Gastroesophageal sphincter (tissue), 4 donors: ENCODE measurements around the gene HIGD2A. TPM values are rescaled to one million over a fixed set of nuclear protein-coding genes. Genes with fewer than 3 reads are reported as not detected.
A peak's percentile ranks its signal among the peaks of the same experiment; 100 is the strongest.

Experiments
- ATAC-seq: fragments of 150-250 bp; one replicate; pipeline ENCODE4 v1.9.1; 2016; ENCODE audit warnings: mild to moderate bottlenecking, moderate library complexity
- H3K27ac ChIP-seq, 4 donors: fragments of 200-600 bp; sonication (generic) in 3 of 4; 1 replicate in 3 of 4; 2 replicates in 1 of 4; pipeline ENCODE4 v1.5.1; 2016 to 2019
- H3K27me3 ChIP-seq: fragments of 200-600 bp; sonication (generic); one replicate; pipeline ENCODE4 v1.5.1; 2019
- H3K36me3 ChIP-seq, 2 donors: fragments of 200-600 bp; sonication (generic); one replicate each; pipeline ENCODE4 v1.5.1; 2019; ENCODE audit warnings: control low read depth in 1 of 2
- H3K4me1 ChIP-seq, 3 donors: fragments of 200-600 bp; sonication (generic); 1 replicate in 2 of 3; 2 replicates in 1 of 3; pipeline ENCODE4 v1.5.1; 2016 to 2019; ENCODE audit warnings: control low read depth in 2 of 3
- H3K4me3 ChIP-seq, 2 donors: fragments of 200-600 bp; sonication (generic); one replicate each; pipeline ENCODE4 v1.5.1; 2019; ENCODE audit warnings: mild to moderate bottlenecking in 1 of 2, moderate library complexity in 1 of 2
- H3K9me3 ChIP-seq, 3 donors: fragments of 200-600 bp; sonication (generic); one replicate each; pipeline ENCODE4 v1.5.1; 2017 to 2019; ENCODE audit warnings: control low read depth in 2 of 3
- CTCF ChIP-seq, 4 experiments: fragments of 200-600 bp in 2 of 4; fragments of 450-650 bp in 2 of 4; sonication (generic) in 1 of 4; IDR thresholded peaks; one replicate each; pipeline ENCODE4 v1.5.1; 2017 to 2019; ENCODE audit warnings: antibody characterized with exemption in 4 of 4, mild to moderate bottlenecking in 2 of 4, moderate library complexity in 2 of 4
- EP300 ChIP-seq: sonication (generic); formaldehyde crosslinking; IDR thresholded peaks from one replicate; pipeline ENCODE4 v1.6.1; 2017; ENCODE audit warnings: antibody characterized with exemption, mild to moderate bottlenecking
- POLR2A ChIP-seq, 2 donors: fragments of 450-650 bp; IDR thresholded peaks; one replicate each; pipeline ENCODE4 v1.6.1; 2017; ENCODE audit warnings: antibody characterized with exemption in 2 of 2, mild to moderate bottlenecking in 2 of 2, moderate library complexity in 1 of 2
- POLR2AphosphoS5 ChIP-seq: sonication (generic); formaldehyde crosslinking; IDR thresholded peaks from one replicate; pipeline ENCODE4 v1.6.1; 2017; ENCODE audit warnings: antibody characterized with exemption
- WGBS, 2 donors: methylation state at CpG; one replicate each; pipeline ENCODE4 v1.1.5; 2018; ENCODE audit warnings: low coverage in 1 of 2; 5-methylcytosine and 5-hydroxymethylcytosine counted together
- total RNA-seq, 4 donors: library from RNA; depleted of rRNA; stranded (reverse); fragments of >200 nt; gene quantifications; one replicate each; pipeline ENCODE4 v1.1.0, GENCODE V29; 2016

The HIGD2A gene
- total RNA-seq, 4 donors from 2014 or later, result 87.1 to 190 (median 157) TPM

GRCh38 chr5:176410486-176411180, 22.1 kb downstream of the HIGD2A start:
- Histone ChIP-seq H3K27me3 (no peaks in the 10 kb centered on the region), H3K9me3 (no peaks in the 10 kb centered on the region), H3K27ac (no peak overlapping the region), H3K36me3 (peaks cover 0 to 56% of the 10 kb centered on the region in 2 donors), H3K4me3 (no peak overlapping the region), H3K4me1 (peaks cover 0 to 70% (median 28%) of the 10 kb centered on the region in 3 donors)
- ATAC-seq, result no peak
- WGBS, 2 donors, result 60 to 100% methylated on average over 1 of the region's 5 CpGs
- TF ChIP-seq CTCF (IDR thresholded peaks at IDR 0.05) (no peak), EP300 (no peak), POLR2AphosphoS5 (no peak), POLR2A (IDR thresholded peaks at IDR 0.05) (no peak)

DNA sequence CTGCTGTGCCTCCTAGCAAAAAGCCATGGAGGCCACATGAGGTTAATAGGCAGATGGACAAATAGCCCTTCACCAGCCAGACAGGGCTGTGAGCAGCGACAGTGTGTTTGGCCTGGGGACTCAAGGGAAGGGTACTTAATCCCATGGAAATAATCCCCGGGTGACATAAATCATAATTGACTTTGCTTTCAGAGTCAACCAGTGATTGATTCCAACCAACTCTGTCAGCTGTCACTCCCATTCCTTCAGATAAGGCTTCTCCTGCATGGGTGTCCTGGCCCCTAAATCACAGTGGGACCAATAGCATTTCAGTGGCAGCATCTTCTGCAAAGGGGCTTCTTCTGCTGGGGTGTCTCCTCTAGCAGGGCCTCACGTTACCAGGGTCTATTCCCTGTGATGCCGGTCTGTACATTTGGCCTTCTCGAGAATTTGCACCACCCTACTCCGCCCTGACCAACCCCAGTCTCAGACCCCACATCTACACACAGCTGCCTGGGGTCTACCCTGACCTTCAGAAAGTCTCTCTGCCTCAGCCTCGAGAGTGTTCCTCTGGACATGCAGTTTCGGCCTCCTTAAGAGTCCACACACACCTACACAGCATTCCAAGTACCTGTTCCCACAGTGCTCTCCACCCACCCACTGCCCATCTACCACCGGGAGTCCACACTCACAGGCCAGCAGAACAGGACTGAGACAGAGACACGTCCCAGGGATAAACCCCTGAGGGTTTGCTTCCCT, 24.1 kb downstream of the HIGD2A start:
- ATAC-seq, result no peak
- TF ChIP-seq EP300 (no peak), POLR2AphosphoS5 (no peak), CTCF (IDR thresholded peaks at IDR 0.05) (no peak), POLR2A (IDR thresholded peaks at IDR 0.05) (no peak)
- 62 to 83% methylated on average over 2 to 3 of the region's 10 CpGs for WGBS, 2 donors
- Histone ChIP-seq H3K27ac (peak overlapping the region in 3 of 4 donors; percentile 55 to 94 (median 63)), H3K4me3 (no peak overlapping the region), H3K36me3 (peaks cover 0 to 35% of the 10 kb centered on the region in 2 donors), H3K9me3 (no peaks in the 10 kb centered on the region), H3K4me1 (peaks cover 0 to 67% (median 32%) of the 10 kb centered on the region in 3 donors), H3K27me3 (no peaks in the 10 kb centered on the region)

- no peak overlapping the region for H3K4me3 ChIP-seq
- H3K27ac ChIP-seq, result peak overlapping the region in 3 of 4 donors; percentile 55 to 94 (median 63)
- peaks cover 0 to 30% of the 10 kb centered on the region in 2 donors for H3K36me3 ChIP-seq
- peak; percentile 40 for TF ChIP-seq POLR2AphosphoS5
- TF ChIP-seq CTCF (IDR thresholded peaks at IDR 0.05), result no peak
- no peaks in the 10 kb centered on the region for H3K27me3 ChIP-seq
- ATAC-seq, result peak; percentile 10
- peaks cover 0 to 62% (median 32%) of the 10 kb centered on the region in 3 donors for H3K4me1 ChIP-seq
- H3K9me3 ChIP-seq, result no peaks in the 10 kb centered on the region
- WGBS, 2 donors, result 20% methylated on average over 1 of the region's 2 CpGs; no CpG with 5 or more reads in 1 of the 2 donors
Measured at GRCh38 chr5:176413255-176413565, 24.7 kb downstream of the HIGD2A start.

DNA sequence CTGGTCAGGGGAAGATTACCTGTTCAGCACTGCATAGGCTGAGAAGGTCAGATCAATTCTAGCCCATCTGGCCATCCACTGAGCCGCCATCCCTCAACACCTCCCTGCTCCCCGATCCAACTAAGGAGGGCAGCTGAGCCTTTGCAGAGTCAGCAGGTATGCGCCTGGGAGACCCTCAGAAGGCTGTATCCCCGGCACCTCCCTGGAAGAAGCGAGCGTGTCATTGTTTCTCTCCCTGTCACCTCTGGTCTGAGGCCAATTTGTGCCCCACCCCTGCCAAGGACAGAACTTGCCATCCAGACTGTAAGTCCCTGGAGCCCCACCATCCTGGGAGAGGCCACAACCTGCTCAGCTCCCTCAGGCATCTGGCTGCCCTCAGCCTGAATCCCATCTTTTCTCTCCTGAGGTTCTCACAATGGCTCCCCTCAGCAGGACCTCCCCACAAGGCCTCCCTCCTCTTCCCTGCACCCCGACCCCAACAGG, 25.2 kb downstream of the HIGD2A start:
- WGBS, 2 donors, result 80 to 100% methylated on average over 1 of the region's 7 CpGs
- Histone ChIP-seq H3K27ac (peak overlapping the region in 3 of 4 donors; percentile 52 to 94 (median 63)), H3K4me3 (no peak overlapping the region), H3K36me3 (peaks cover 0 to 25% of the 10 kb centered on the region in 2 donors), H3K9me3 (no peaks in the 10 kb centered on the region), H3K4me1 (peaks cover 0 to 59% (median 32%) of the 10 kb centered on the region in 3 donors), H3K27me3 (no peaks in the 10 kb centered on the region)
- no peak for ATAC-seq
- TF ChIP-seq POLR2A (IDR thresholded peaks at IDR 0.05) (no peak), CTCF (IDR thresholded peaks at IDR 0.05) (no peak), EP300 (no peak), POLR2AphosphoS5 (no peak)
